ENCODE data around the gene HRH3. TPM values are rescaled to one million over a fixed set of nuclear protein-coding genes. Genes with fewer than 3 reads are reported as not detected.

The HRH3 gene
- total and polyA plus RNA-seq, 8 donors = not detected

DNA sequence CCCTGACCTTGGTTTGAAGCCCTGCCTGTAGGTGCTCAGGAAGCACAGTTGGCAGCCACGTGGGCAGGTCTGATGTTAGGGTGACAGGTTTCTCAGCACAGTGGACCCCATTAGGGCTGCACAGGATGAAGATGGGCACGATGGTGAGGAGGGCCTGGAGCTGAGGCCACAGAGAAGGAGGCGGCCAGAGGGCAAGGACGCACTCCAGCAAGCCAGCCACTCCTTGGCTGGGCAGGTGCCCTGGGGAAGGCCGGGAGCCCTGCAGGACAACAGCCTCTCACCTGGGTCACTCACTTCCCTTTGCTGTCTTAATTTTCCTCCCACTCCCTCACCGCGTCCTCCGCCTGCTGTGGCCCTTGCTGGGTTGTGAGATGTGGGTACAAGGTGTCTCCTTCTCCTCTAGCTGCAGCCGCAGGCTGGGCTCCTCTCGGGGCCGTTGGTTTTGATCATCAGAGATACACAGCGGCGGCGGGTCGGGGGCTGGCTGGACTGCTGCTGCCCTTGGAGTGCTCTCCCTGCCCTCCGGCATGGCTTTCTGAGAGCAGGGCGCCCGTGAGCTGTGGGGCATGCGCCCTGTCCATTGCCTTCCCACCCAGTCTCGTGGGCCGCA is 23.9 kb upstream of the HRH3 start:
- no peak overlapping the region for H3K4me3 ChIP-seq
- no peak for DNase-seq
- peak overlapping the region; percentile 35 to 78 (median 69) for H3K27ac ChIP-seq
- intact Hi-C loops (cut with DNase I; ENCODE audit: low total_unique reads) = no loop called here
- WGBS, 5 donors = 71 to 85% (median 73%) methylated on average over 14 to 21 of the region's 21 CpGs
- H3K36me3 ChIP-seq = peaks cover 0 to 27% (median 21%) of the 10 kb centered on the region in 4 donors
- no peaks in the 10 kb centered on the region for H3K9me3 ChIP-seq
- TF ChIP-seq POLR2A (IDR thresholded peaks at IDR 0.05) (no peak), POLR2AphosphoS5 (IDR thresholded peaks at IDR 0.05) (no peak), EP300 (IDR thresholded peaks at IDR 0.05) (no peak)
- TF ChIP-seq, protein P1, sequence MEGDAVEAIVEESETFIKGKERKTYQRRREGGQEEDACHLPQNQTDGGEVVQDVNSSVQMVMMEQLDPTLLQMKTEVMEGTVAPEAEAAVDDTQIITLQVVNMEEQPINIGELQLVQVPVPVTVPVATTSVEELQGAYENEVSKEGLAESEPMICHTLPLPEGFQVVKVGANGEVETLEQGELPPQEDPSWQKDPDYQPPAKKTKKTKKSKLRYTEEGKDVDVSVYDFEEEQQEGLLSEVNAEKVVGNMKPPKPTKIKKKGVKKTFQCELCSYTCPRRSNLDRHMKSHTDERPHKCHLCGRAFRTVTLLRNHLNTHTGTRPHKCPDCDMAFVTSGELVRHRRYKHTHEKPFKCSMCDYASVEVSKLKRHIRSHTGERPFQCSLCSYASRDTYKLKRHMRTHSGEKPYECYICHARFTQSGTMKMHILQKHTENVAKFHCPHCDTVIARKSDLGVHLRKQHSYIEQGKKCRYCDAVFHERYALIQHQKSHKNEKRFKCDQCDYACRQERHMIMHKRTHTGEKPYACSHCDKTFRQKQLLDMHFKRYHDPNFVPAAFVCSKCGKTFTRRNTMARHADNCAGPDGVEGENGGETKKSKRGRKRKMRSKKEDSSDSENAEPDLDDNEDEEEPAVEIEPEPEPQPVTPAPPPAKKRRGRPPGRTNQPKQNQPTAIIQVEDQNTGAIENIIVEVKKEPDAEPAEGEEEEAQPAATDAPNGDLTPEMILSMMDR (IDR thresholded peaks at IDR 0.05) = no peak
- H3K27me3 ChIP-seq = no peaks in the 10 kb centered on the region
- peaks cover 31 to 84% (median 78%) of the 10 kb centered on the region in 4 donors for H3K4me1 ChIP-seq

DNA sequence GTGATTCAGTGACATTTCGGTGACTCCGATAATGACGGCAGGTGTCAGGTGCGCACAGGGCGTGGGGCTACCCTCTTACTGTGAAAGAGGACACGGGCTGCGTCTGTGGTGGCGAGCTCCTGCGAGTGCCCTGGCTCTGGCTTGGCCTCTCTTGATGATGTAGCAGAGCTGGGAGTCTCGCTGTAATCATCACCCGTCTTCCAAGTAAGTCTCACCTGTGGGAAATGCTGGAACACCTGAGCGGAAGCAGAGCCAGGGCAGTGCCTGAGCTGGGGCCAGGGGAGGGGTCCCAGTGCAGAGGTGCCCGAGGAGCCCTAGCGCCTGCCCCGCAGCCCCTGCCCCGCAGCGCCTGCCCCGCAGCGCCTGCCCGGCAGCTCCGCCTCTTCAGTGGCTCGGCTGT is 23.0 kb upstream of the HRH3 start:
- H3K4me3 ChIP-seq = no peak overlapping the region
- no peaks in the 10 kb centered on the region for H3K9me3 ChIP-seq
- peaks cover 31 to 86% (median 78%) of the 10 kb centered on the region in 4 donors for H3K4me1 ChIP-seq
- H3K27ac ChIP-seq = peak overlapping the region in 2 of 5 donors; percentile 57 to 96
- DNase-seq = no peak
- TF ChIP-seq EP300 (IDR thresholded peaks at IDR 0.05) (no peak), POLR2AphosphoS5 (IDR thresholded peaks at IDR 0.05) (no peak), POLR2A (IDR thresholded peaks at IDR 0.05) (no peak)
- TF ChIP-seq, protein P1 (IDR thresholded peaks at IDR 0.05) = no peak
- intact Hi-C loops (cut with DNase I; ENCODE audit: low total_unique reads) = no loop called here
- WGBS, 5 donors = 82 to 89% (median 84%) methylated on average over 21 to 22 of the region's 22 CpGs
- no peaks in the 10 kb centered on the region for H3K27me3 ChIP-seq
- H3K36me3 ChIP-seq = peaks cover 0 to 27% (median 21%) of the 10 kb centered on the region in 4 donors

DNA sequence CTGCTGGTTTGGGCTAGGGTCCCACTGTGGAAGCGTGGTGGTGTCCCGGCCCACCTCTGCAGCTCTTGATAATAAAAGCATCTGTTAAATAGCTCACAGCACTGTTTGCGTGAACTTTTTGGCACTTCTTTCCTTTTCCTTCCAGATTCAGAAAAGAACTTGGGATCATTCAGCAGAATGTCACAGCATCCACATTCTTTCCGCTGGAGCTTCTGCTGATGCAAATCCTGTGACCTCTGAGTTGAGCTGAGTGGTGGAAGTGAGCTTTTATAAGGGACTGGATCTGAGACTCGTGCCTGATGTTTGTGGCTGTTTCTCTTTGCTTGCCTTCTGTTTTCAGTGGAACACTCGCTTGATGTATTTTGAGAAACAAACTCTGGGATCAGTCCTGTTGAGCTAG is 22.1 kb upstream of the HRH3 start:
- Histone ChIP-seq H3K4me3 (no peak overlapping the region), H3K9me3 (no peaks in the 10 kb centered on the region), H3K27ac (peak overlapping the region in 4 of 5 donors; percentile 12 to 96 (median 60)), H3K4me1 (peaks cover 34 to 91% (median 83%) of the 10 kb centered on the region in 4 donors), H3K36me3 (peaks cover 0 to 27% (median 21%) of the 10 kb centered on the region in 4 donors), H3K27me3 (no peaks in the 10 kb centered on the region)
- no peak for DNase-seq
- intact Hi-C loops (cut with DNase I; ENCODE audit: low total_unique reads) = no loop called here
- WGBS, 5 donors = 58 to 67% (median 61%) methylated on average over 6 of the region's 6 CpGs
- TF ChIP-seq POLR2A (IDR thresholded peaks at IDR 0.05) = no peak
- TF ChIP-seq, protein P1 (IDR thresholded peaks at IDR 0.05) = no peak
- no peak for TF ChIP-seq EP300 (IDR thresholded peaks at IDR 0.05)
- TF ChIP-seq POLR2AphosphoS5 (IDR thresholded peaks at IDR 0.05) = no peak

DNA sequence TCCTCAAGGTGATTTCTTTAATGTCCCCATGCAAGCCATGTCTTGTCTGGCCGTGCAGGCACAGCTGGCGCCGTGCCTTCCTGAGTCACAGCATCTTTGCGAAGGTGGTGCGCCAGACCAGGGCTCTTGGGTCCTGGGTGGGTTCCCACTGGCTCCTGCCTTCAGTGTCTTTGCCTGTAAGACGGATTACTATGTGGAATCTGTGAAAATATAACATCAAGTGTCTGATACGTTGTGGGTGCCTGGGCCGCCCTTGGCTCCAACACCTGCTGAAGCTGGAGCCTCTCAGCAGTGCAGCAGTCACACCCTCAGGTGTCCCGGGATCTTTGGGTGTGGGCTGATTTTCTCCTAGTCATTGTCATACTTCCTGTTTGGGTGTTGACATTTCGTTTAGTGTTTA is 21.4 kb upstream of the HRH3 start:
- peak overlapping the region in 1 of 4 donors; percentile 10 for H3K4me3 ChIP-seq
- TF ChIP-seq POLR2A (IDR thresholded peaks at IDR 0.05) (no peak), POLR2AphosphoS5 (IDR thresholded peaks at IDR 0.05) (peak in 2 of 3 donors; percentile 37 to 55), EP300 (IDR thresholded peaks at IDR 0.05) (no peak)
- TF ChIP-seq, protein P1 (IDR thresholded peaks at IDR 0.05) = no peak
- peaks cover 0 to 27% (median 21%) of the 10 kb centered on the region in 4 donors for H3K36me3 ChIP-seq
- intact Hi-C loops (cut with DNase I; ENCODE audit: low total_unique reads) = no loop called here
- WGBS, 5 donors = 39 to 63% (median 48%) methylated on average over 10 of the region's 10 CpGs
- peak overlapping the region; percentile 25 to 96 (median 63) for H3K27ac ChIP-seq
- H3K9me3 ChIP-seq = no peaks in the 10 kb centered on the region
- DNase-seq = peak; percentile 60 to 73
- peaks cover 27 to 85% (median 78%) of the 10 kb centered on the region in 4 donors for H3K4me1 ChIP-seq
- no peaks in the 10 kb centered on the region for H3K27me3 ChIP-seq
